HG03565 (cell line): ENCODE data around the gene GIMAP7.
"Not testable (repeated sequence)": the region's sequence is repeated elsewhere in the genome, so short reads cannot be mapped to it uniquely, and the experiment has no call there.

Experiments used
- ATAC-seq: cut with Tn5 transposase; IDR thresholded peaks from one replicate; pipeline ENCODE4 v1.9.1; 2021; ENCODE audit warnings: mild to moderate bottlenecking, moderate library complexity; ENCODE audit not compliant: unreplicated experiment

The GIMAP7 gene

GRCh38 chr7:150514748-150515222 lies at the start of gene GIMAP7:
Gene GIMAP7 (plus strand): TSS chr7:150514872. CDS start chr7:150519975, 5,103 bp downstream.
- no peak for ATAC-seq

GRCh38 chr7:150464962-150465361 lies 49.7 kb upstream of the GIMAP7 start:
- ATAC-seq = no peak

GRCh38 chr7:150465414-150465813 lies 49.3 kb upstream of the GIMAP7 start:
- no peak for ATAC-seq

GRCh38 chr7:150466477-150466876 lies 48.2 kb upstream of the GIMAP7 start:
- ATAC-seq = no peak

GRCh38 chr7:150468241-150468640 lies 46.4 kb upstream of the GIMAP7 start:
- ATAC-seq = no peak

GRCh38 chr7:150471886-150472285 lies 42.8 kb upstream of the GIMAP7 start:
- no peak for ATAC-seq

GRCh38 chr7:150473902-150474301 lies 40.8 kb upstream of the GIMAP7 start:
- ATAC-seq = no peak

- no peak for ATAC-seq
Observed at GRCh38 chr7:150476285-150476684, 38.4 kb upstream of the GIMAP7 start.

- no peak for ATAC-seq
Observed at GRCh38 chr7:150476819-150477631, 37.6 kb upstream of the GIMAP7 start.

- no peak for ATAC-seq
Observed at GRCh38 chr7:150479023-150479716, 35.5 kb upstream of the GIMAP7 start.

- ATAC-seq = no peak
Observed at GRCh38 chr7:150481186-150481920, 33.3 kb upstream of the GIMAP7 start.

GRCh38 chr7:150481922-150482321 lies 32.8 kb upstream of the GIMAP7 start:
- ATAC-seq = no peak

GRCh38 chr7:150483514-150483913 lies 31.2 kb upstream of the GIMAP7 start:
- ATAC-seq = not testable (repeated sequence)

- not testable (repeated sequence) for ATAC-seq
Observed at GRCh38 chr7:150484071-150484470, 30.6 kb upstream of the GIMAP7 start.

GRCh38 chr7:150487625-150488024 lies 27.0 kb upstream of the GIMAP7 start:
- ATAC-seq = no peak

GRCh38 chr7:150489782-150490181 lies 24.9 kb upstream of the GIMAP7 start:
- ATAC-seq = no peak

- not testable (repeated sequence) for ATAC-seq
Observed at GRCh38 chr7:150493442-150493841, 21.2 kb upstream of the GIMAP7 start.

- ATAC-seq = no peak
Observed at GRCh38 chr7:150502519-150502918, 12.2 kb upstream of the GIMAP7 start.

- no peak for ATAC-seq
Observed at GRCh38 chr7:150503155-150503554, 11.5 kb upstream of the GIMAP7 start.

- ATAC-seq = no peak
Observed at GRCh38 chr7:150503581-150503980, 11.1 kb upstream of the GIMAP7 start.

- no peak for ATAC-seq
Observed at GRCh38 chr7:150507947-150508602, 6.6 kb upstream of the GIMAP7 start.
